A549 (cell line): ENCODE measurements around the gene PDE10A. TPM values are rescaled to one million over a fixed set of nuclear protein-coding genes. Genes with fewer than 3 reads are reported as not detected.
A peak's percentile ranks its signal among the peaks of the same experiment; 100 is the strongest.

ENCODE experiments used
- ATAC-seq, 2 experiments: fragments of 200-7000 bp in 1 of 2; fragments of >200 bp in 1 of 2; cut with Nextera tagmentation in 1 of 2; cut with Tn5 transposase in 1 of 2; 3 replicates each; pipeline versions ENCODE4 v1.8.0 to v1.9.1; 2018 to 2020; ENCODE audit warnings: mild to moderate bottlenecking in 1 of 2, moderate library complexity in 1 of 2
- CTCF ChIA-PET: fragments of 300-600 bp; sonication (Branson Sonifier 250); formaldehyde crosslinking; extraction: SDS; loops from one replicate; lab custom pipeline; 2021; ENCODE audit warnings: antibody characterized with exemption, inconsistent platforms; lab: Yijun Ruan, JAX
- POLR2A ChIA-PET: fragments of 350-600 bp; formaldehyde crosslinking; extraction: SDS; loops from one replicate; lab custom pipeline; 2021; ENCODE audit warnings: antibody characterized with exemption, inconsistent platforms; lab: Yijun Ruan, JAX
- DNase-seq, 2 experiments: peaks; one replicate each; pipeline versions ENCODE4 v3.0.0 to v3.0.0-alpha.2; 2011 to 2016; ENCODE audit warnings: low read depth in 1 of 2, low spot score in 1 of 2
- FAIRE-seq: peaks from 2 replicates; lab custom pipeline; 2011; peaks lifted over from hg19 to GRCh38; lab: Jason Lieb, UNC
- H3K27ac ChIP-seq, 2 experiments: fragments of >200 bp; sonication (Bioruptor Twin); formaldehyde crosslinking; 3 replicates each; pipeline ENCODE4 v1.5.1; 2016 to 2017
- H3K4me1 ChIP-seq: fragments of >200 bp; sonication (Bioruptor Twin); formaldehyde crosslinking; 3 replicates; pipeline ENCODE4 v1.6.1; 2016
- H3K4me2 ChIP-seq: fragments of >200 bp; sonication (Bioruptor Twin); formaldehyde crosslinking; 3 replicates; pipeline ENCODE4 v1.6.1; 2016
- H3K4me3 ChIP-seq: fragments of >200 bp; sonication (Bioruptor Twin); formaldehyde crosslinking; 3 replicates; pipeline ENCODE4 v1.5.1; 2016
- H3K9me3 ChIP-seq: fragments of >200 bp; sonication (Bioruptor Twin); formaldehyde crosslinking; 3 replicates; pipeline ENCODE4 v1.6.1; 2016
- ATOH8 ChIP-seq: fragments of 250-450 bp; sonication (Bioruptor Pico); IDR thresholded peaks from 2 replicates; pipeline ENCODE4 v1.5.0; 2020; ENCODE audit warnings: low read depth, mild to moderate bottlenecking, moderate library complexity
- CEBPB ChIP-seq, 2 experiments: fragments of >200 bp in 1 of 2; sonication (Bioruptor Twin) in 1 of 2; formaldehyde crosslinking in 1 of 2; IDR thresholded peaks; 2 replicates each; pipeline ENCODE4 v1.6.1; 2012 to 2016
- CHD2 ChIP-seq: fragments of 150-350 bp; IDR thresholded peaks from 2 replicates; pipeline ENCODE4 v1.6.1; 2014; ENCODE audit warnings: low read length; ENCODE audit not compliant: partially characterized antibody
- EHF ChIP-seq: fragments of 250-450 bp; sonication (Bioruptor Pico); IDR thresholded peaks from 2 replicates; pipeline ENCODE4 v1.5.0; 2020; ENCODE audit warnings: mild to moderate bottlenecking
- EP300 ChIP-seq, 2 experiments: fragments of >200 bp; sonication (Bioruptor Twin); formaldehyde crosslinking; IDR thresholded peaks; 2 replicates in 1 of 2; 3 replicates in 1 of 2; pipeline ENCODE4 v1.6.1; 2016 to 2017
- FOXS1 ChIP-seq: fragments of 250-450 bp; sonication (Bioruptor Pico); IDR thresholded peaks from 2 replicates; pipeline ENCODE4 v1.5.0; 2020; ENCODE audit warnings: mild to moderate bottlenecking, moderate library complexity
- GATA3 ChIP-seq: IDR thresholded peaks from 2 replicates; pipeline ENCODE4 v1.6.1; 2012; ENCODE audit warnings: borderline replicate concordance
- HDAC2 ChIP-seq: fragments of 200-600 bp; sonication (generic); IDR thresholded peaks from 2 replicates; pipeline ENCODE4 v1.6.1; 2016
- HEYL ChIP-seq: fragments of 250-450 bp; sonication (Bioruptor Pico); IDR thresholded peaks from 2 replicates; pipeline ENCODE4 v1.8.0; 2021; ENCODE audit warnings: mild to moderate bottlenecking, moderate library complexity
- HMGXB4 ChIP-seq: fragments of 250-450 bp; sonication (Bioruptor Pico); IDR thresholded peaks from 2 replicates; pipeline ENCODE4 v1.5.0; 2021; ENCODE audit warnings: mild to moderate bottlenecking, moderate library complexity, borderline replicate concordance
- HOXB5 ChIP-seq: fragments of 250-450 bp; sonication (Bioruptor Pico); IDR thresholded peaks from 2 replicates; pipeline ENCODE4 v1.5.0; 2020; ENCODE audit warnings: mild to moderate bottlenecking, moderate library complexity
- JUNB ChIP-seq: fragments of >200 bp; sonication (Bioruptor Twin); formaldehyde crosslinking; IDR thresholded peaks from 2 replicates; pipeline ENCODE4 v1.6.1; 2016
- MAZ ChIP-seq: fragments of 150-350 bp; IDR thresholded peaks from 2 replicates; pipeline ENCODE4 v1.6.1; 2014; ENCODE audit warnings: antibody characterized with exemption, low read depth, low read length, borderline replicate concordance
- PHF8 ChIP-seq: fragments of 200-600 bp; sonication (generic); IDR thresholded peaks from 2 replicates; pipeline ENCODE4 v1.6.1; 2016; ENCODE audit warnings: low read depth, mild to moderate bottlenecking, antibody characterized with exemption, moderate library complexity, borderline replicate concordance
- RAD21 ChIP-seq, 2 experiments: fragments of >200 bp in 1 of 2; sonication (Bioruptor Twin) in 1 of 2; formaldehyde crosslinking in 1 of 2; IDR thresholded peaks in 1 of 2; conservative IDR thresholded peaks in 1 of 2; 2 replicates in 1 of 2; 3 replicates in 1 of 2; pipeline ENCODE4 v1.6.1; 2012 to 2018; ENCODE audit warnings: inconsistent platforms in 1 of 2
- RNF2 ChIP-seq: fragments of 200-600 bp; sonication (generic); IDR thresholded peaks from 2 replicates; pipeline ENCODE4 v1.6.1; 2016; ENCODE audit warnings: low read depth, mild to moderate bottlenecking, antibody characterized with exemption, moderate library complexity, borderline replicate concordance
- TFCP2L1 ChIP-seq: fragments of 250-450 bp; sonication (Bioruptor Pico); IDR thresholded peaks from 2 replicates; pipeline ENCODE4 v1.5.0; 2021; ENCODE audit warnings: mild to moderate bottlenecking
- ZC3H11A ChIP-seq: fragments of 450-650 bp; IDR thresholded peaks from 2 replicates; pipeline ENCODE4 v1.6.1; 2014; ENCODE audit warnings: antibody characterized with exemption, mild to moderate bottlenecking
- WGBS: methylation state at CpG from one replicate; pipeline ENCODE4 v1.1.6; 2017; ENCODE audit errors: missing lambda C conversion rate; 5-methylcytosine and 5-hydroxymethylcytosine counted together
- polyA plus RNA-seq, 4 experiments: library from polyadenylated mRNA; depleted of rRNA in 3 of 4; stranded (reverse); fragments of >200 nt; fragmentation: RNase III in 1 of 4; extraction: RNeasy Plus Mini Kit Qiagen cat#74134 plus additional on column Dnase treatment in 1 of 4; gene quantifications; 2 replicates in 3 of 4; 3 replicates in 1 of 4; pipeline ENCODE4 v1.2.3, GENCODE V29; 2011 to 2017
- TF ChIP-seq, protein P1 (sequence below): IDR thresholded peaks from 2 replicates; pipeline ENCODE4 v1.6.1; 2012
- TF ChIP-seq, protein P2 (sequence below): fragments of 150-350 bp; IDR thresholded peaks from 2 replicates; pipeline ENCODE4 v1.6.1; 2014; ENCODE audit warnings: low read depth, mild to moderate bottlenecking, low read length

PDE10A gene
- polyA plus RNA-seq, 2 of the 4 experiments (the other 2 are of a cell fraction), result 44.9 to 92.5 TPM

DNA sequence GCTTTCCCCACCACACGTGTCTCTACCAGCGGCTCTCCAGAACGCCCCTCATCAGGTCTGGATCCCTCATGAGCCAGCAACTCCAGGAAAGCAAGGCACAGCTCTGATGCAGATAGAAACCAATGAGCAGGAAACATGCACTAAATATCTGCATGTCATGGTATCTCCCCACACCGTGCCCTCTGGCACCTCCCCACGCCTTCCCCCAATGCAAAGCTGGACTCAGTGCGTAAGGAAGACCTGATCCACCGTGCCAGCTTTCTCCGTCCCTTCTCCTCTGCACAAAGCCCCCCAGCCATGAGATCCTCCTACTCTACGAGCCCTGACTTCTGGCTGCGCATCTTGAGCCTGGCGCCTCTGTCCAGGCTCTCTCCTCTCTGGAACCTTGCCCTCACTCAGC, 9.4 kb downstream of the PDE10A start:
- no peak; a peak in 3 of 6 replicates for ATAC-seq
- 0 out of 6 replicates have a peak overlapping the region, but pooled peaks of 1 of the 2 experiments have one; percentile 17 for H3K27ac ChIP-seq
- H3K4me1 ChIP-seq, result 0 out of 3 replicates have a peak, but pooled peaks cover 11% of the 10 kb centered on the region
- H3K4me2 ChIP-seq, result no peak overlapping the region
- 96% methylated on average over 11 of the region's 11 CpGs for WGBS
- H3K4me3 ChIP-seq, result no peak overlapping the region
- H3K9me3 ChIP-seq, result no peaks in the 10 kb centered on the region
- FAIRE-seq, result no peak
- no peak for DNase-seq
- ChIA-PET CTCF (interaction anchor here (0.9 kb wide), 1 partner anchor 15 kb away, joined by 3 read pairs; no protein-coding TSS in a partner anchor), POLR2A (no interaction called here)
- TF ChIP-seq RAD21 (conservative IDR thresholded peaks at IDR 0.05 in 1 of 2, IDR thresholded peaks at IDR 0.05 in 1 of 2) (no peak), ZC3H11A (no peak), HEYL (CRISPR knock-in tag) (no peak), GATA3 (no peak)

DNA sequence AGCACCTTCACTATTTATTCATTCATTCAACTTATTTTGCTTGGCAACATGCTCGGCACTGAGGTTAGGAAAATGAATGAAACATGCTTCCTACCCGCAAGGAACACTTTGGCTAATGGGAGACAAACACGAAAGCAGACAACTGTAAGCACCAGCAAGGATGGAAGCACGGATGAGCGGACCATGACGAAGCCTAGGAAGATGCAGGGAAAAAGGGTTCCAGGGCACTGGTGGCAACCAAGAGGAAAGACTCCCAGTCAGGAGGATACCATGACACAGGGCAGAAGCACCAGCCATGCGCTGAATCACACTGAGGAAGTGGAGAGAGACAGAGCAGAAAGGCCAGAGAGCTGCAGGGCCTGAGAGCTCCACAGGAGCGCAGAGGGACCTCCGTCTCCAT, 9.8 kb downstream of the PDE10A start:
- Histone ChIP-seq H3K27ac (0 out of 6 replicates have a peak overlapping the region, but pooled peaks of 1 of the 2 experiments have one; percentile 17), H3K4me1 (0 out of 3 replicates have a peak, but pooled peaks cover 11% of the 10 kb centered on the region)
- peak in 1 of 2 experiments; percentile 46; a peak in 3 of 6 replicates for ATAC-seq
- CTCF ChIA-PET, result interaction anchor here (0.9 kb wide), 1 partner anchor 14 kb away, joined by 3 read pairs; no protein-coding TSS in a partner anchor
- no peak for TF ChIP-seq EHF (CRISPR knock-in tag)
- TF ChIP-seq CHD2, result no peak
- no peak for TF ChIP-seq HOXB5
- no peak for TF ChIP-seq GATA3
- no peak for TF ChIP-seq ATOH8 (CRISPR knock-in tag)
- TF ChIP-seq PHF8, result no peak
- no peak for TF ChIP-seq EP300 (IDR thresholded peaks at IDR 0.05)
- TF ChIP-seq RNF2, result no peak
- TF ChIP-seq HDAC2, result no peak
- TF ChIP-seq, protein P1, sequence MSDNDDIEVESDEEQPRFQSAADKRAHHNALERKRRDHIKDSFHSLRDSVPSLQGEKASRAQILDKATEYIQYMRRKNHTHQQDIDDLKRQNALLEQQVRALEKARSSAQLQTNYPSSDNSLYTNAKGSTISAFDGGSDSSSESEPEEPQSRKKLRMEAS, result no peak
- no peak for TF ChIP-seq HMGXB4 (CRISPR knock-in tag)
- TF ChIP-seq TFCP2L1 (CRISPR knock-in tag), result no peak
- TF ChIP-seq CEBPB (IDR thresholded peaks at IDR 0.05), result no peak
- TF ChIP-seq, protein P2, sequence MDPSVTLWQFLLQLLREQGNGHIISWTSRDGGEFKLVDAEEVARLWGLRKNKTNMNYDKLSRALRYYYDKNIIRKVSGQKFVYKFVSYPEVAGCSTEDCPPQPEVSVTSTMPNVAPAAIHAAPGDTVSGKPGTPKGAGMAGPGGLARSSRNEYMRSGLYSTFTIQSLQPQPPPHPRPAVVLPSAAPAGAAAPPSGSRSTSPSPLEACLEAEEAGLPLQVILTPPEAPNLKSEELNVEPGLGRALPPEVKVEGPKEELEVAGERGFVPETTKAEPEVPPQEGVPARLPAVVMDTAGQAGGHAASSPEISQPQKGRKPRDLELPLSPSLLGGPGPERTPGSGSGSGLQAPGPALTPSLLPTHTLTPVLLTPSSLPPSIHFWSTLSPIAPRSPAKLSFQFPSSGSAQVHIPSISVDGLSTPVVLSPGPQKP, result no peak
- TF ChIP-seq, all 56 proteins: peak for 0
- Histone ChIP-seq H3K4me3 (no peak overlapping the region), H3K4me2 (no peak overlapping the region), H3K9me3 (no peaks in the 10 kb centered on the region)
- FAIRE-seq (no peak), DNase-seq (no peak)
- WGBS, result 92% methylated on average over 9 of the region's 9 CpGs
- POLR2A ChIA-PET, result no interaction called here

GRCh38 chr6:165652766-165653165, 10.3 kb downstream of the PDE10A start:
- Histone ChIP-seq H3K4me1 (0 out of 3 replicates have a peak, but pooled peaks cover 11% of the 10 kb centered on the region), H3K4me3 (no peak overlapping the region), H3K27ac (no peak overlapping the region)
- ChIA-PET POLR2A (no interaction called here), CTCF (interaction anchor here (0.9 to 1.3 kb wide), 2 partner anchors 10 to 14 kb away, joined by 3 to 4 read pairs; no protein-coding TSS in a partner anchor)
- 92% methylated on average over 5 of the region's 5 CpGs for WGBS
- no peak for ATAC-seq
- no peak for DNase-seq
- FAIRE-seq, result no peak
- TF ChIP-seq JUNB (no peak), RNF2 (no peak), FOXS1 (CRISPR knock-in tag) (no peak), MAZ (no peak)
- TF ChIP-seq, all 56 proteins: peak for 0
- no peaks in the 10 kb centered on the region for H3K9me3 ChIP-seq
- no peak overlapping the region for H3K4me2 ChIP-seq
